ENCODE data around the gene MBD5.
"Not testable (repeated sequence)": the region's sequence is repeated elsewhere in the genome, so short reads cannot be mapped to it uniquely, and the experiment has no call there.

Gene MBD5

GRCh38 chr2:148534416-148535204 is 513.7 kb downstream of the MBD5 start:
- Mint-ChIP-seq H3K27me3 (ENCODE audit: low read depth) (no peaks in the 10 kb centered on the region), H3K36me3 (ENCODE audit: low read depth) (peaks cover 2% of the 10 kb centered on the region), H3K4me3 (no peak overlapping the region), H3K4me1 (ENCODE audit: low read depth) (peaks cover 41% of the 10 kb centered on the region), H3K9me3 (no peaks in the 10 kb centered on the region), H3K27ac (no peak overlapping the region)

GRCh38 chr2:148538375-148538774 is 517.5 kb downstream of the MBD5 start:
- Mint-ChIP-seq H3K4me1 (ENCODE audit: low read depth) (peaks cover 50% of the 10 kb centered on the region), H3K27me3 (ENCODE audit: low read depth) (no peaks in the 10 kb centered on the region), H3K36me3 (ENCODE audit: low read depth) (peaks cover 7% of the 10 kb centered on the region), H3K27ac (peak overlapping the region; percentile 41), H3K4me3 (peak overlapping the region; percentile 7), H3K9me3 (peaks cover 9% of the 10 kb centered on the region)

DNA sequence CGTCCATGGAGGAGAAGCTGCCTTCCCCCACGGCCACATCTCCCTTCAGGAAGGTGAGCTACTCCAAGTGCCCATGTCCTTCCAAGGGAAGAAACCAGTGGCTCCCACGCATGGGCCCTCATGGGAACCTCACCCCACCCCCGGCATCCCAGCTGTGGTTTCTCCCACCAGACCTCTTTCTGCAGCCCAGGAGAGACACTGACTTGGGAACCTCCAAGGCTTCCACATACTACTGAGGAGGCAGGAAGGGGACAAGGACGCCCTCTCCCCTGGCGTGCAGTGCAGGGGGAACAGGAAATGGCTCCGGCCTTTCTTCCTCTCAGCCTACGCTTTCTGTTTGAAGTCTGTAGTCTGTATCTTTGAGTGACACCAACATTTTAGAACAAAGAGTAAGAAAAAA is 519.1 kb downstream of the MBD5 start:
- Mint-ChIP-seq H3K27ac (peak overlapping the region; percentile 85), H3K9me3 (peaks cover 18% of the 10 kb centered on the region), H3K27me3 (ENCODE audit: low read depth) (no peaks in the 10 kb centered on the region), H3K4me1 (ENCODE audit: low read depth) (peaks cover 54% of the 10 kb centered on the region), H3K36me3 (ENCODE audit: low read depth) (peaks cover 10% of the 10 kb centered on the region), H3K4me3 (peak overlapping the region; percentile 49)

DNA sequence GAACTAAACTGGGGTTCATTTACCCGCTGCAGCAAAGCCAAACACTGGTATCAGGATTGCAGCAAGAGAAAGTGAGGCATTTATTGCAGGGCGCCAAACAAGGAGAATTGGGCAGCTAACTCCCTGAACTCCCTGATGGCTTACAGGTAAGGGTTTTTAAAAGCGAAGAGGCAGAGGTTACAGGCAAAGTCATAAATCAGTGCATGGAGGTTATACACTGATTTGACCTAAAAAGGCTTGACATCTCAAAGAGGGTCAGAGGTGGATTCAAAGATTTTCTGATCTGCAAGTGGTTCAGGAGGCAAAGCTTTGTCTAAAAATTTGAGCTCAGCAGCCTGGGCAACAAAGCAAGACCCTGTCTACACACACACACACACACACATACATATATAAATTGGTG is 520.9 kb downstream of the MBD5 start:
- Mint-ChIP-seq H3K4me1 (ENCODE audit: low read depth) (peaks cover 69% of the 10 kb centered on the region), H3K4me3 (no peak overlapping the region), H3K9me3 (peaks cover 26% of the 10 kb centered on the region), H3K27ac (no peak overlapping the region), H3K27me3 (ENCODE audit: low read depth) (no peaks in the 10 kb centered on the region), H3K36me3 (ENCODE audit: low read depth) (peaks cover 14% of the 10 kb centered on the region)

DNA sequence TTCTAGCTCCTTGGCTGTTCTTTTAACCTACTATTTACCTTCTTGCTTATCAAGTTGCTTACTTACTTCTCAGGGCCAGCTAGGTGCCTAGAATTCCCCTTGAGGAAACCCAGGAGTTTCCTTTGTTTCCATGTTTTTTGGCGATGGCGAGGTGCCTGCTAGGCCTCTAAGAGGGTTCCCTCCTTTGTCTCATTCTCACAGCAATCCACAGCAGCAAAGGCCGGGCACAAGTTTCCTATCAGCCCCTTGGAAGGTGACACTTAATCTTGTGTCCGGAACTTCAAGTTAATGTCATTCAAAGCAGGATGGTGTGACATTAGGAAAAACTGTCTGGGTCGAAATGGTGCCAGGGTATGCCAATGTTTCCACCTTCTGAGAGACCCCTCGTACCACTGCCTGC is 521.7 kb downstream of the MBD5 start:
- no peaks in the 10 kb centered on the region for H3K27me3 Mint-ChIP-seq (ENCODE audit: low read depth)
- no peak overlapping the region for H3K27ac Mint-ChIP-seq
- peaks cover 27% of the 10 kb centered on the region for H3K9me3 Mint-ChIP-seq
- peaks cover 14% of the 10 kb centered on the region for H3K36me3 Mint-ChIP-seq (ENCODE audit: low read depth)
- peaks cover 73% of the 10 kb centered on the region for H3K4me1 Mint-ChIP-seq (ENCODE audit: low read depth)
- no peak overlapping the region for H3K4me3 Mint-ChIP-seq

- not testable (repeated sequence) for H3K27me3 Mint-ChIP-seq (ENCODE audit: low read depth); H3K4me3 Mint-ChIP-seq
- peaks cover 70% of the 10 kb centered on the region for H3K4me1 Mint-ChIP-seq (ENCODE audit: low read depth)
Measured at GRCh38 chr2:148543088-148543540, 522.2 kb downstream of the MBD5 start.

GRCh38 chr2:148545390-148546256 is 524.7 kb downstream of the MBD5 start:
- peak overlapping the region; percentile 11 for H3K4me3 Mint-ChIP-seq
- H3K27ac Mint-ChIP-seq: peak overlapping the region; percentile 97
- H3K27me3 Mint-ChIP-seq (ENCODE audit: low read depth): no peaks in the 10 kb centered on the region
- H3K9me3 Mint-ChIP-seq: peaks cover 28% of the 10 kb centered on the region
- peaks cover 9% of the 10 kb centered on the region for H3K36me3 Mint-ChIP-seq (ENCODE audit: low read depth)
- H3K4me1 Mint-ChIP-seq (ENCODE audit: low read depth): peaks cover 50% of the 10 kb centered on the region

More at GRCh38 chr2:148543088-148543540, 522.2 kb downstream of the MBD5 start:
- Mint-ChIP-seq H3K9me3 (peaks cover 27% of the 10 kb centered on the region), H3K36me3 (ENCODE audit: low read depth) (peaks cover 14% of the 10 kb centered on the region), H3K27ac (peak overlapping the region; percentile 49)

GRCh38 chr2:148546270-148546669 is 525.4 kb downstream of the MBD5 start:
- Mint-ChIP-seq H3K36me3 (ENCODE audit: low read depth) (peaks cover 6% of the 10 kb centered on the region), H3K4me3 (peak overlapping the region; percentile 11), H3K27me3 (ENCODE audit: low read depth) (no peaks in the 10 kb centered on the region), H3K4me1 (ENCODE audit: low read depth) (peaks cover 45% of the 10 kb centered on the region), H3K9me3 (peaks cover 25% of the 10 kb centered on the region), H3K27ac (peak overlapping the region; percentile 97)

GRCh38 chr2:148548716-148549400 is 528.0 kb downstream of the MBD5 start:
- Mint-ChIP-seq H3K4me3 (no peak overlapping the region), H3K27me3 (ENCODE audit: low read depth) (no peaks in the 10 kb centered on the region), H3K9me3 (peaks cover 21% of the 10 kb centered on the region), H3K36me3 (ENCODE audit: low read depth) (peaks cover 6% of the 10 kb centered on the region), H3K27ac (peak overlapping the region; percentile 21), H3K4me1 (ENCODE audit: low read depth) (peaks cover 38% of the 10 kb centered on the region)

- peaks cover 6% of the 10 kb centered on the region for H3K9me3 Mint-ChIP-seq
- H3K27me3 Mint-ChIP-seq (ENCODE audit: low read depth): no peaks in the 10 kb centered on the region
- no peak overlapping the region for H3K4me3 Mint-ChIP-seq
- no peaks in the 10 kb centered on the region for H3K36me3 Mint-ChIP-seq (ENCODE audit: low read depth)
- no peak overlapping the region for H3K27ac Mint-ChIP-seq
- peaks cover 5% of the 10 kb centered on the region for H3K4me1 Mint-ChIP-seq (ENCODE audit: low read depth)
Measured at GRCh38 chr2:148552675-148553331, 531.9 kb downstream of the MBD5 start.

DNA sequence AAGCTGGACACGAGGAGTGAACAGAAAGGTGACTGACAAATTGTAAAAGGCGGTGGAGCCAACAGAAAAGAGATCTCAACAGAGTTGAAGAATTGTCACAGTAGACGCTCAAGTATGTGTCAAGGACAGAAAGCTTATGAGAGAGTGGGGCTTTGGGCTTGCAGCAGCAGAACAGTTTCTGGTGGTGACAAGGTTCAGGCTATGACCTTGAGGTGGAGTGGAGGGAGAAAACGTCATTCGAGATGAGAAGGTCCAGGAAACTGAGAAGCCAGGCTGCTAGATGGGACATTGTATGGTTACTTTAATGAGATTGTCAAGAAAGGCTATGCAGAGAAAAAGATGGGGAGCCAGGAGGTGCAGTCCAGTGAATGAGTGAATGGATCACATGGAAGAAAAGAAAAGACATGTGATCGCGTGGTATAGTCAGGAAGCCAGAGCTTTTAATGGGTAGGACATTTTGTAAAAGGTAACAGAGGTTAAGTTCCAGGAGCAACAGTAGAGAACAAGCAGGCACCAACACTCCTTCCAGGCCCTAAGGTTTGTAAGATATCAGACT is 532.5 kb downstream of the MBD5 start:
- no peaks in the 10 kb centered on the region for H3K27me3 Mint-ChIP-seq (ENCODE audit: low read depth)
- no peaks in the 10 kb centered on the region for H3K36me3 Mint-ChIP-seq (ENCODE audit: low read depth)
- no peak overlapping the region for H3K4me3 Mint-ChIP-seq
- H3K4me1 Mint-ChIP-seq (ENCODE audit: low read depth): peaks cover 4% of the 10 kb centered on the region
- H3K27ac Mint-ChIP-seq: no peak overlapping the region
- H3K9me3 Mint-ChIP-seq: peaks cover 10% of the 10 kb centered on the region

DNA sequence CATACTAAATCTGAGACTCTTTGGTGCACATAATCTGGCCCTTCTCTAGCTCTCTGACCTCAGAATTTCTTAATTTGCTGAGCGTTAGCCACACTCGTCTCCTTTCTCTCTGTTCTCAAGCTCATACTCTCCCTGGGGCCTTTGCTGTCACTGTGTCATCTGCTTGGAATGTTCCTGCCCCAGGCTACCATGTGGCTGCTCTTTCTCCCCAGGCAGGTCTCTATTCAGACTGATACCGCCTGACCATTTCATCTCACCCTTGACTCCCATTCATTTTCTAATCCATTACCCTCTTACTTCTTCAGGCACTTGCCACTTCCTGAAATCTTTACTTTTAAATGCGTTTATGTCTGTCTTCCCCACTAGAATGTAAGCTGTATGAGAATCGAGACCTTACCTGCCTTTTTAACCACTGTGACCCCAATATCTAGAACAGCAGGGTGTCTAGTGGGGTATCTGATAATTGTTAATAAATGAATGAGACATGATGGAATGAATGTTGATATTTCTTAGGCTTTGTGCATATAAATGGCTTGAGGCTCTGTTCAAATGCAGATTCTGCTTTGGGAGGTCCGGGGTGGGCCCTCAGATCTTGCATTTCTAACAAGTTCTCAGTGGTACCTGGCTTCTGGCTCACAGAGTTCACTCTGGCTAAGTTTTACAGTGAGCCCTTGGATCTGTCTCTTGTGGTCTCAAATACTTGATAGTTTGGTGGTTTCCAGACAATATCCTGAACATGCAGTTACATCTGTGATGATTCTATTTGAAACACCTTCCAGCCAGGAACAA is 533.8 kb downstream of the MBD5 start:
- Mint-ChIP-seq H3K27me3 (ENCODE audit: low read depth) (no peaks in the 10 kb centered on the region), H3K36me3 (ENCODE audit: low read depth) (no peaks in the 10 kb centered on the region), H3K4me1 (ENCODE audit: low read depth) (peaks cover 4% of the 10 kb centered on the region), H3K9me3 (peaks cover 7% of the 10 kb centered on the region), H3K4me3 (no peak overlapping the region), H3K27ac (no peak overlapping the region)

DNA sequence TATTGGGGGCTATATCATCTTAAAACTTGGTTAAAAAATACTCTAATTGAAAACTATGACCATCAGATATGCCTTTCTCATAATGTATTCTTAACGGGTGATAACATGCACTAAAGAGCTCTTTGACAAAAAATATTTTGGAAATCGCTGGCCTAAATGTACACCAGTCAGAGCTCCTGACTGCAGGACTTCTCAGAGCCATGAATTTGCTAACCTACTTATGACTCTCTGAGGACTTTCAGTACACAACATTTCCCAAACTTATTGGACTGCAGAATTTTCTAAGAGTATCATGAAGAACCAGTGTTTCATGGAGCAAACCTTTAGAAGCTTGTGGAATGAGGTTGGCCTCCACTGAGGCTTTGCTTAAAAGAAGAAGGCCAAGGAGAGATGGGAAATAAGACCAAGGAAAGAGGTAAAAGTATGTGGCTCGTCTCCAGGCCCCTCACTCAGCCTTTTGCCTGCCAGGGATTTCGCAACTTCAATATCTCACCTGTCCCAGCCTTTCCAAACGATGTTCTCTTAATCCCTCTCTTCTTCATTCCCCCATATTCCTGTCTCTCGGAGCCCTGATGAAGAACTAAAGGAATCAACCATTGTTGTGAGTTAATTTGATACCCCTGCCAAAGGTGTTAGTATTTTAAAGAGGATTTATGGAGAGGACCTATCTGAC is 534.9 kb downstream of the MBD5 start:
- Mint-ChIP-seq H3K27me3 (ENCODE audit: low read depth) (no peaks in the 10 kb centered on the region), H3K4me3 (no peak overlapping the region), H3K9me3 (peaks cover 7% of the 10 kb centered on the region), H3K27ac (no peak overlapping the region), H3K4me1 (ENCODE audit: low read depth) (peaks cover 4% of the 10 kb centered on the region), H3K36me3 (ENCODE audit: low read depth) (no peaks in the 10 kb centered on the region)
